H1 (cell line): ENCODE data around the gene SLC25A51. TPM values are rescaled to one million over a fixed set of nuclear protein-coding genes. Genes with fewer than 3 reads are reported as not detected.

Source experiments
- polyA plus RNA-seq, 7 experiments: library from polyadenylated mRNA; depleted of rRNA in 3 of 7; stranded (reverse) in 5 of 7; unstranded in 2 of 7; fragments of >200 nt in 5 of 7; fragments of 200-250 nt in 2 of 7; gene quantifications; 1 replicate in 5 of 7; 2 replicates in 1 of 7; 4 replicates in 1 of 7; pipeline versions ENCODE4 v1.2.1 to v1.2.3, GENCODE V29; 2011 to 2013; ENCODE audit warnings: missing spikeins in 2 of 7, mixed read lengths in 2 of 7
- small RNA-seq: library from polyadenylated mRNA; stranded (forward); fragments of <200 nt; extraction: miRNeasy Mini kit (QIAGEN cat#:217004); gene quantifications from one replicate; pipeline ENCODE3, GENCODE V24; 2013; ENCODE audit not compliant: insufficient read depth
- total RNA-seq: library from RNA; stranded (reverse); fragmentation: NEBNext Ultra II Directional; extraction: Animal tissue kit (Norgen Biotek cat#: 25700); gene quantifications from 2 replicates; pipeline ENCODE4 v1.2.1, GENCODE V29; 2021

SLC25A51 gene
- total and polyA plus RNA-seq, 2 of the 8 experiments (the other 6 are each of a cell fraction or from before 2014, with no cell fraction given) = 8.0 to 14.5 TPM

Small RNA genes within 50 kb of the gene (small RNA-seq; reads per million reads assigned to genes)
- not detected for gene RNU7-124P

Other genes with a start within 250 kb of the SLC25A51 start
- 4.5 and 6.2 TPM in 2 replicates for gene TRMT10B, start 150.3 kb downstream of the SLC25A51 start, total RNA-seq
- 2.0 and 2.4 TPM in 2 replicates for gene TRMT10B, start 150.3 kb downstream of the SLC25A51 start, polyA plus RNA-seq (2011; rRNA removed)
- gene EXOSC3, start 119.1 kb downstream of the SLC25A51 start, total RNA-seq = 73.4 and 77.4 TPM in 2 replicates
- 43.5 and 46.7 TPM in 2 replicates for gene EXOSC3, start 119.1 kb downstream of the SLC25A51 start, polyA plus RNA-seq (2011; rRNA removed)
- 11.1 and 15.0 TPM in 2 replicates for gene DCAF10, start 103.3 kb downstream of the SLC25A51 start, total RNA-seq
- 6.7 and 7.1 TPM in 2 replicates for gene DCAF10, start 103.3 kb downstream of the SLC25A51 start, polyA plus RNA-seq (2011; rRNA removed)
- gene SHB, start 165.1 kb upstream of the SLC25A51 start, total RNA-seq = 12.6 and 13.7 TPM in 2 replicates
- gene SHB, start 165.1 kb upstream of the SLC25A51 start, polyA plus RNA-seq (2011; rRNA removed) = 4.1 and 7.1 TPM in 2 replicates